GM19372 (cell line): ENCODE data around the gene CCDC191.

Experiments
- ATAC-seq: cut with Tn5 transposase; IDR thresholded peaks from one replicate; pipeline ENCODE4 v1.9.1; 2021; ENCODE audit warnings: mild to moderate bottlenecking, low read depth, moderate library complexity; ENCODE audit not compliant: unreplicated experiment

Gene CCDC191

DNA sequence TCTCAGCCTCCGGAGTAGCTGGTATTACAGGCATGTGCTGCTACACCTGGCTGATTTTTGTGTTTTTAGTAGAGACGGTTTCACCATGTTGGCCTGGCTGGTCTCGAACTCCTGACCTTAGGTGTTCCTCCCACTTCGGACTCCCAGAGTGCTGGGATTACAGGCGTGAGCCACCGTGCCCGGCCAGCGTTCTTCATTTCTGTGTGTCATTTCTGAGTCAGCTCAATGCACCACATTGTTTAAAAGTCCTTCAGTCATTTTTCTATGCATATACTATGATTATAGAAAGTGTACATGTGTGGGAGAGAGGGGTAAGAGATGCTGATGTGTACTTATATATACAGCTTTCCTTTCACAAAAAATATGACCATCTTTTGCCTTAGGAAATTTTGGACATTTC lies 2.3 kb upstream of the CCDC191 start:
- no peak for ATAC-seq

DNA sequence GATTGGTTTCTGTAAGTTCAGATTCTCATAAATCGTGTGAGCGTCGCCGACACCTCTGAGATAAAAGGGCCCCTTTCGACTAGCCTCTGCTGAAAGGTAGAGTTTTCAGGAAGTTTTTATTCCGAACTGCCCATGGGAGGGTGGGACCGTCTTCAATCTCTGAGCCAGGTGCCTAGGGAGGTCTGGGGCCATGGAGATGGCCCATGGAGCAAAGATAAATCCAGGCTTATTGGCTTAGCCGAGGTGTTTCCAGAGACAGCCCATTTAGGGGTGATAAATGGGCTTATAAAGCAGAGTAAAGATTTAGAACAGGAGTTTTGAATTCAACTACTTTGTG lies 653 bp upstream of the CCDC191 start:
- ATAC-seq = peak; percentile 2

DNA sequence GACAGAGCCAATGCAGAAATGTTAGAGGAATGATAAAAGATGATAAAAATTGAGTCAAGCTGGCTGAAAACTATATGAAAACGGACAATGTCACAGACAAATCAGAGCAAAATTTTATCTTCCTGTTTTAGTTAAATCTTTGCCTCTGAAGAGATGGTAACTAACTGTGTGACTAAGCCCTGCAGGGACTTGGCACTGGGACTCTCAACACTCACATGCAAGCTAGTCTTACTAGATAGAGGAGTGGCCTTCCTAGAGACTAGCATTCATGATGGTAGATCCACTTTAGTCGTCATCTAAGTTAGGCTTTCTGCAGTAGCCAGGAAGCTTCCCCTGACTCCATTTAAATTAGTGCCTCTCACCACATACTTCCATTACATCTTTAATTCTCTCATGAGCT lies 4.1 kb downstream of the CCDC191 start:
- ATAC-seq = no peak

DNA sequence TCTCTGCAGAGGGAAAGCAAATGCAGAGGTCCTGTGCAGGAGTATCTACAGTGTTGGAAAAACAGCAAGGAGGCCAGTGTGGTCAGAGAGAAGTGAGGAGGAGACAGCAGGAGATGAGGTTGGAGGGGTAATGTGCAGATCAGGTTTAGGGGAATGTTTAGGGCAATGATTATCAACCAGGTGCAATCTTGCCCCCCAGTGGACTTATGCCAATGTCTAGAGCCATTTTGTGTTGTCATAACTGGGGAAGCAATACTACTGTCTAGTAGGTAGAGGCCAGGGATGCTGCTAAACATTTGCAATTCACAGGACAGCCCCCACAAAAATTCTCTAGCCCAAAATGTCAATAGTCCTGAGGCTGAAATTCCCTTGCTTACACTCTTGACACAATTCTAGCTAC lies 13.1 kb downstream of the CCDC191 start:
- no peak for ATAC-seq

DNA sequence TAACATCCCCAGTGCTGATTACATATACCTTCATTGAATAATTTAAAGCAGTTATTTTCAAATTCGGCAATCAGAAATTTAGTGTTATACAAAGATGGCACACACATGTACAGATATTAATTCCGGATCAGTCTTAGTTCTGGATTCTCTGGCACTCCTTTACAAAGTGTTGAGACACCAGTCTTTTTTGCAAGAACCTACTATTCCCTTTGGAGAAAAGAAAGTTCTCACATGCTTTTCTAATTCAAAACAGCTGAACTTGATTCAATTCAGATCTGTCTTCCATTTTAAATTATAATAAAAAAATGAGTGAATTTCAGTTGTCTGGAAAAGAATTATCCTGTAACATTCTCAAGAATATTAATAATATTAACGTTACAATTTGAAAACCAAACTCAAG lies 20.4 kb downstream of the CCDC191 start:
- ATAC-seq = no peak

DNA sequence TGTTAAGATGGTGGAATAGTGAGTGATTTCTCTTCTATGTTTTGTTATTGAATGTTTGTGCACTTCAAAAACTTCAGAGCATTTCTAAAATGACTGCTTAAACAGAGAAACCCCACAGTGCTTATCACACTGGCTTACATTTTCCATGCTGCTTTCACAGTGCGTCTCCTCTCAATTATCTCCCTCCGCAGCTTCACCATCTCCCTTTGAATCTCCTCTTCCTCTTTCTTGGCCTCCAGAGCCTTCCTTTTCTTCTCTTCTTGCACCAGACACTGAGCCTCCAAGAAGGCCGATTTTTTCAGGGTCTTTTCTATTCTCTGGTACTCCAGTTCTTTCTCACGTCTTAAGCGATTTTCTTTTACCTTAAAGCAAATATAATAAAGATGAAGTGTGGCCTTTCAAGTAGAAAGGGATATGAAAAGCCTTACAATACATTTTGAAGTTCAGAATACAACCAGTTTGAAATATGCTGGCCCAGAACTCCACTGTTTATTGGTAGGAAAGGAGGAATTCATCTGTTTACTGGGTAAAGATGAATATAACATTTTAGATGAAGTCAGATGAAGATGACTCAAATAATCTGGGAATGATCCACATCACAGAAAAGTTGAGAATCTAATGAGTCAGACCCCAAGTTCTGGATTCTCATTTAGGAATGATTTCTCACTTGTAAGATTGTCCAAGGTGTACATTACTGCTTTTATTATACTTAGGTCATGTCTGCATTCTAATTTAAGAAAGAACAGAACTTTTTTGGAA lies 21.4 kb downstream of the CCDC191 start:
- ATAC-seq = no peak

DNA sequence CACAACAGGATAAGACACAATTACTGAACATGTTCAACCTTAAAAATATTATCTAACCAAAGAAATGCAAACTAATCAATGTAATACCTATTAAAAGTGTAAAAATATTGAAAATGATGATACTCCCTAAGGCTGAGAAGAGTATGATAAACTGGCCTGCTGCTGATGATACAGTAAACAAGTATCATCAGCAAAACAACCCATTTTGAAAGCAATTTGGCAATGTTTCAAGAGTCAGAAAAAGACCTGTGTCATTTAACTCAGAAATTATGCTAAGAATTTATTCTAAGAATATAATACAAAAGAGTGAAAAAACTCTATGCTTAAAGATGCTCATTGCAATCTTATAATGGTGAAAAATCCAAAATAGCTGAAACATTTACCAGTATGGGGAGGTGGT lies 22.1 kb downstream of the CCDC191 start:
- ATAC-seq = no peak

DNA sequence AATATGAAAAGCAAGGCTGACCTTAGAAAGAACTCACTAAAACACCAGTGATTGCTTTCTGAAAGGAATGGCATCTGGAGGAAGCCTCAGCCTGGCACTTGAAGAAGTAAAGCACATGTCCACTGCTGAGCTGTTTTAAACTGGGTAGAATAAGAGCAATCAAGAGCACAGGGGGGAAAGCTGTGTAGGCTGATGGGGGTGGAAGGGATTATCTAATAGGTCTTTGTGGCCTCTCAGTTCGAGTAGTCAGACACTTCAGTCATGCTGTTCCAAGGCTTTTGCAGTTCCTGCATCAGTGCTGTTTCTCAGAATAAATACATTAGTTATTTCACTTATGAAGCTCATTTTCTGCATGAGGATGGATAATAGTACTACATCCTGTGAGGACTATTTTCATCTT lies 22.6 kb downstream of the CCDC191 start:
- ATAC-seq = no peak

DNA sequence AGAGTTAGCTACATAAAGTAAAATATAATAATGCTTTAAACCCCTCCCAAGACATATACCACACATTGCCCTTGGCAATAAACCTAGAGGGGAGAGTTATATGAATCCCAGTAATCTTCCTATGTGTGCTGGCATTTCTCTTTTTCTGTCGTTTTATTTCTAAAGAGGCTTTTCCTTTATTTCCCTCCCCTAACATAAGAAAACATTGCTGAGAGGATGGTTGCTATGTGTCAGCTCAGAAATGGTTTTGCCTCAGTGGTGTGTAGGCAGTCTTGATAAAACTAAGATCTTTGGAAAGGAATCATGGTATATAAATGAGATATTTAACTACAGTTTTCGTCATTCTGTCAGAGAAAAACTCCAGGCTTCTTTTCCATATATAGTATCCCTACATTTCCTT lies 30.0 kb downstream of the CCDC191 start:
- ATAC-seq = no peak

DNA sequence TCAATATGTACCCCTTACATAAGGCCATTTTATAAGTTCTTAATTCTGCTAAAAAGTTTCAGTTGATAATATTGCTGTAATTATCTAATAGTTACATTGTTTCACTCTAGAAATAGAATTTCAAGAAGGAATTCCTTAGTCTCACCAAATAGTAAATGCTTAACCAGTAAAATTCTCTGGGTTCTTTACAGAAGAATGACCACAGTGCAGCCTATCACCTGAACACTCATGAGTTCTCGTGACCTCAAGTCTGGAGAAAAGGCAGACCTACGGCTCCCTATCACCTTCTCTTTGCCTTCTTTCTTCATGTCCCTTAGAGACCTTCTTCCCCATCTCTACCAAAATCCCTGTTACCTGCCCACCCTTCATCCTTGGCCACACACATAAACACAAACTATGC lies 30.9 kb downstream of the CCDC191 start:
- no peak for ATAC-seq

DNA sequence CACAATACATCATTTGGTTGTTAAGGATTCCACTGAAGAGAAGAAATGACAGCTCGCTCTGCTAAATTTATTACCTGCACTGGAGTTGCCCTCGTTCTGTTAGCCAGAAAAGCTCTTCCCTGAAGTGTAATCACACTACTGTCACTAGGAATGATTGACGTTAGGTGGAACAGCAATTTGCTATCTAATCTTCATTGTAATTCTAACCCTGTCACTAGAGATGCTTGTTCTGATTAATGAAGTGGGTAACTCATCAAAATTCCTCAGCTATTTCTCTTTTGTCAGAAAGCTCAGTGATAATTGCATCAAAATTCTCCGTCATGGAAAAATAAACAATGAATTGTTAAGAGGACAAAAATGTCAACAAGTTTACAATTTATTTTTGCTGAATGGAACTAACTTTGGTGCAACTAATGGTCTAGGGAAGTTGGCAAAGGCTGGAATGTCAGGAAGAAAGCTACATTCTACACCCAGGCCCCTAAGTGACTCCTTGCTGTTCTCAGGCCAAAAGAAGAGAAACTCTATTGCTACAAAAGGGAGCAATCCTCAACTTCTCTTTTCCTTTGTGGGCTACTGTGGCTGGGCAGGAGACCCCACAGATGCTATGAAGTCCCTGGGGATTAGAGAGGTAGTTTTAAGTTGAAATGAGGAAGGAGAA lies 34.1 kb downstream of the CCDC191 start:
- no peak for ATAC-seq

DNA sequence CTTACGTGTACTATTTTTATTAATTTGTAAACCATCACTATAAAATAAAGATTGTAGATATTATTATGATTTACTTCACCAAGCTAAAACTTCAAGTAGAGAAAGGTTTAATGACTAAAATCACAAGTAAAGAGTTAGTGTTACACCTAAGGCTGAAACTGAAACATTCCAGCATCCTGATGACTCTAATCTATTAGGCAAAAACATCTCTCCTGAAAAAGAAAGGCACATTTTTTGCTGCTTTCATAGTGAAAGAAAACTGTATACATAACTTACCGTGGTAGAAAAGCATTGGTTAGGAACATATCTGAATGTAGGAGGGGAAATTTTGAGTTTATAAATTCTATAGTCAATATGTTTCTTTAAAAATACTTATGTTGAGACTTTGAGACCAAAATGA lies 35.4 kb downstream of the CCDC191 start:
- no peak for ATAC-seq

DNA sequence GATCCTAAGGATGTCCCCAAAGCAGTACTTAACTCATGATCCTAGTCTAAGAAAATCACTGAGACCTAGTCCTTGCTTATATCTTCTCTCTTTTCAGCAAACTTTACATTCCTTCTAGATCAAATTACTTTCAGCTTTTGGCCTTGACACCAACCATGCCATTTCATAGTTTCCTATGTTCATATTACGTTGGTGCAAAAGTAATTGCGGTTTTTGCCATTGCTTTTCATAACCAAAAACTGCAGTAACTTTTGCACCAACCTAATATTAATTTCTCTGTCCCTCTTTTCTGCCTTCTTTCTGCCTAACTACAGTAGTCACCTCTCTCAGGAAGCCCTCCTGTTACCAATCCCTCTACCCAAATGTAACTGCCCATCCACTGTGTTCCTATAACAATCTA lies 36.8 kb downstream of the CCDC191 start:
- ATAC-seq = no peak

DNA sequence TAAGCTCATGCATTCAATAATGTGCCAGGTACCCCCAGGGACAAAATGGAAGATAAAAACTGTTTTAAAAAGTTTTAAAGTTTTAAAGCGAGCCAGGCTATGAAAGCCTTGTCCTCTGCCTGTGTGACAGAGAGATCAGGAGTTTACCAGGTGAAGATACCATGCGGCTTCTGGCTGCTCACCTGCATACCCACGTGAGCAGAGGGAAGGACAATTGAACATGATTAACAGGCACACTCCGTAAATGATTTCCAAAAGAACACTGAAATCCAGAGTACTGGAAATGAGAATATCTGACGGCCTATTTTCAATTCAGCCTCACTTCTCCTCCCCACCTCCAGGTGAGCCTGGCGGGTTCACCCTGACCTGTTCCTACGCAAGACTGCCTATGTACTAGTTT lies 42.1 kb downstream of the CCDC191 start:
- no peak for ATAC-seq

DNA sequence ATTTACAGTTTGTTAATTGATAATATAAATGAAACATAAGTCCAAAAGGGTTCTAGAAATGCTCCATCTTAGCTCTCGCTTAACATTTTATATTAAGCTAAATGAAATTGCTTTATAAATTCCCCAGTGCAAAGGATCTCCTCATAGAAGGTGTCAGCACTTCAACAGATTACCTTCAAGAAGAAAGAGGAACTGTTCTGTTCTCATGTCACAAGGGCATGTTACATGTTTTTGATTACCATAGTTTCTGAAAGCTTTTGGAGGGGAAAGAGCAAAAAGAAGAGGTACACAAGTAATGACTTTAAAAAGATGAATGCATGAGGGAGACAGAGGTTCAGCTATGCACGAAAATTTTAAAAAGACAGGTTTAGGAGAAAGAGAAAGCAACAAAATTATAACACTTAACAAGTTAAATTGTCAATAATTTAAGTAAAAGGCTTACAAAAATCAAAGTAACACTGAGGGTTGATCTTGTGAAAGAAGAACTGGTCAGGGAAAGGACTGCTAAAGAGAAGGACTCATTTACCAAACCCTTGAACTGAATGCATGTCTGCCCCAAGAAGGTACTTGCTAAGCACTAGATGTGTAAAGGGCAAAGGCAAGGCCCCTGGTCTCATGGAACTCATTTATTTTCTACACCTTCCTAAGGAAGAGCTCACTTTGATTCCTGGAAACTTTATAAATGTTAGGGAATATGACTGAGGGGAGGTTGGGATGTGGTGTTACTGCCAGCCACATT lies 45.1 kb downstream of the CCDC191 start:
- ATAC-seq = peak; percentile 76

DNA sequence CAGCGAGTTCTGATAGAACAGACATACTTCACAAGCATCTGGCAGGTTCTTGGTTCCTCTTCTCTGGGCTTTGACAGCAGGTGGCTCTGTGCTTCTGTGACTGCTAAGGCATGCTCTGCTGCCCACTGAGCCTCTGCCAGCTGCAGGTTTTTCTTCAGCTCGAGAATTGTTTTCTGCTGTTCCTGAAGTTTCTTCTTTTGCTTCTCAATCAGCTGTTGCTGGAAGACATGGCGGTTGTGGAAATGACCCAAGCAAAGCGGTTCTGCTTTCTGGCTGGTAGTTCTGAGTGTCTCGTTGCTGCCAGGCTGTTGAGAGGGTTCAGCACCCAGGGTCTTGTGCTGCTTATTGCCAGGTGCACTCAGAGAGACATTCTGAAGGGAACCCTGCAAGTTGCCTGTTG lies 50.8 kb downstream of the CCDC191 start:
- peak; percentile 82 for ATAC-seq

DNA sequence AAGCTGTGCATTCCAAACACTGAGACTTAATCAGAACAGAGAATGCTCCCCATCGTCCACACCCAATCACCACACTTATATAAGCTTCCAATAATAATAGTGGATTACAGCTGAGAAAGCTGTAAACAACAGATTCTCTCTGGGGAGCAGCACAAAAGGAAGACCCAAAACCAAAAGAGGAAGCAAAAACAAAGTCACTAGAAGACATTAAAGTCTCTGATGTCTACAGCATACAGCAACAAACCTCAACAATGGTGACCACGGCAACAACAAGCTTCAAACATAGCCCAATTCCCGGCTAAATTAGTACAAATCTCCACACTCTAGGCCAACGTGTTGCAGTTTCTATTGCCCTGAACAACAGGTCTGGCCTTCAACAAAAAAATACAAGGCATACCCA lies 70.8 kb downstream of the CCDC191 start:
- peak; percentile 80 for ATAC-seq

DNA sequence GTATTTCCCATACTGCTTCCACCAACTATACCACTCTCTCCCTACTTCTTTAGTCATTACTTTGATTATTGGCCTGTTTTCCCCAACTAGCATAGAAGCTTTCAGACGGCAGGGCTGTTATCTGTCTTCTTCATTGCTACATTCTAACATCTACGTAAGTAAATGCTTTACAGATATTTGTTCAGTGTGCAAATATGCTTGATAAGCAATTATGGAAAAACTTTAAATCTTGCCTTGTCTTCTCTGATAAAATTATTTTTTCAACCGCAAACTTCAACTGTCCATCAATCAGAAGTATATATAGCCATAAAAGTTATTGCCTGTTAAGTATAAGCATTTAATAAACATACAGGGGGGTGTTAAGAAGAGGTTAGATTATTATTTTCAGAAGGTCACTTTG lies 72.8 kb downstream of the CCDC191 start:
- no peak for ATAC-seq

DNA sequence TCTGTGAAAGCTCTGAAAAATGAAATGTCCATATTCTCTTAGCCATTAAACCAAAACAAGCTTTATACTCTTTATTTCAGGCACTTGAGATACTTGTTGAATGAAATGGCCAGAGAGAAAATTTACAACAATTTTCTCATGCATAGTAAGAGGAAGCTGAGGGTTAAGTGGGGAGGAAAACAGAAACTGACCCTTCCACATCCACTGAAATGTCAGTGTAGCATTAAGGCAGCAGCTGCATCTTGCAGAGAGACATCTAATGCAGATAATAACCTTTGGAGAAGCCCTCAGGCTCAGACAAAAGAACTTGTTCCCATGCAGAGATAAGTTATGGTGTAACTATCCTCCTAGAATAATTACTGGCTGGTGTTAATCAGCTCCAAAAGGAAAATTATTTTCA lies 74.5 kb downstream of the CCDC191 start:
- no peak for ATAC-seq

DNA sequence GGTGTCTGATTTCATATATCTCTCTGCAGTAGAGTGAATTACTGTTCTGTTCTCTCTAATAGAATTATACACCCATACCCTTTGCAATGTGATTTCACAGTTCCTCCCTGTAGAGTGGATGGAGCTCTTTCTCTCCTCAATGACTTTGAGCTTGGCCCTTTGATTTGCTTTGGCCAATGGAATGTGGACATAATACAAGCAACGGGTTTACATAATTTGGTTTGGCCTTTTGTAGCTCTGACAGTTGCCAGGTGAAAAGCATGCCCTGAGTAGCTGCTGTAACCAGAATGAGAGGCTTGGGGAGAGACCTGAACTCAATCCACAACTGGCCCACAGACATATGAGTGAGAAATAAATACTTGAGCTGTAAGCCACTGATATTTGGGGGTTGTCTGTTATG lies 76.4 kb downstream of the CCDC191 start:
- no peak for ATAC-seq

DNA sequence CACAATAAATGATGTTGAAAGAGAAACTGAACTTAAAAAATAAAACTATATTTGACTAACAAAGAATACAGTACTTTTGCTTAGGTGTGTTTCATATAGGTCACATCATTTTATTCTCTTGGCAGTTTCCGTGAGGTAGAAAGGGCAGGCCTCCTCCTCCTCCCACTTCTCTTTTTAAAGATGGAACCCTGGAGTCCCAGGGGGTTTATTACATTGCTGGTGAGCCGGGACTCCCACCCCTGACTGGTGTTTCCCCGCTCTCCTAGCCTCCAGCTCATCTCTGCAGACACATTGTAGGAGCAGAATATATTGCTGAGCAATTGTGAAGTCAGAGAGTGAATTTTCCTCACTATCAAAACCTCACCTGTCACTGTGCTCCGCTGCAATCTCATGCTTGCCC lies 78.5 kb downstream of the CCDC191 start:
- ATAC-seq = no peak

DNA sequence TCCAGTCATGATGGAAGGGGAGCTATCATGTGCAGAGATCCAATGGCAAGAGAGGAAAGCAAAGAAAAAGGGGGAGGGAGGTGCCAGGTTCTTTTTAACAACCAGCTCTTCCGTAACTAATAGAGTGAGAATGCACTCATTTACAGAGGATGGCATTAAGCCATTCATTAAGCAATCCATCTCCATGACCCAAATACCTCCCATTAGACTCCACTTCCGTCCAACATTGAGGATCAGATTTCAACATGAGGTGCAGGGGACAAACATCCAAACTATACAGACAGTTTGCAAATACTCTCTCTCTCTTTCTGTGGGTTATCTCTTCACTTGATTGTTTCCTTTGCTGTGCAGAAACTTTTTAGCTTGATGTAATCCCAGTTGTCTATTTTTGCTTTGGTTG lies 87.3 kb downstream of the CCDC191 start:
- ATAC-seq = no peak
